ENCODE data around the gene LRRC42. TPM values are rescaled to one million over a fixed set of nuclear protein-coding genes. Genes with fewer than 3 reads are reported as not detected.
"Not testable (repeated sequence)": the region's sequence is repeated elsewhere in the genome, so short reads cannot be mapped to it uniquely, and the experiment has no call there.

LRRC42 gene
- total RNA-seq, 4 donors from 2014 or later: 11.4 to 17.8 (median 14.6) TPM

DNA sequence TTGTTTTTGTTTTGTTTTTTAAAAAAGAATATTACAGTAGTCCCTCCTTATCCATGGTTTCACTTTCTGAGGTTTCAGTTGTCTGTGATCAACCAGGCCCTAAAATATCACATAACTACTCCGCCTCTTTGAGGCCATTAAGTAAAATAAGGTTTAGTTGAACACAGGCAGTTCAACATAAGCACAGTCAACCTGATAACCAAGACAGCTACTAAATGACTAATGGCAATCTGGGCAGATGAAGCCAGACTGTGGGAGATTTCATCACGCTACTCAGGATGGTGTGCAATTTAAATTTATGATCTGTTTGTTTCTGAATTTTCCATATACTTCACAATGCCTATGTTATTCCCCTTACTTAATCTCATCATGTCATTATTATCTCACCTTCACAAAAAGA is 41.7 kb downstream of the LRRC42 start:
- Histone ChIP-seq H3K4me1 (no peaks in the 10 kb centered on the region), H3K27me3 (no peaks in the 10 kb centered on the region), H3K27ac (no peak overlapping the region), H3K36me3 (no peaks in the 10 kb centered on the region), H3K4me3 (no peak overlapping the region), H3K9me3 (no peaks in the 10 kb centered on the region)
- TF ChIP-seq POLR2A (IDR thresholded peaks at IDR 0.05) (no peak), CTCF (IDR thresholded peaks at IDR 0.05 in 4 of 5, conservative IDR thresholded peaks at IDR 0.05 in 1 of 5) (no peak)
- DNase-seq: no peak
- in situ Hi-C loops (cut with MboI; ENCODE audit: low sequenced_read_pairs in 4 of 4) (no loop called here), intact Hi-C loops (cut with DNase I; ENCODE audit: low total_unique reads) (no loop called here)
- no peak for ATAC-seq

DNA sequence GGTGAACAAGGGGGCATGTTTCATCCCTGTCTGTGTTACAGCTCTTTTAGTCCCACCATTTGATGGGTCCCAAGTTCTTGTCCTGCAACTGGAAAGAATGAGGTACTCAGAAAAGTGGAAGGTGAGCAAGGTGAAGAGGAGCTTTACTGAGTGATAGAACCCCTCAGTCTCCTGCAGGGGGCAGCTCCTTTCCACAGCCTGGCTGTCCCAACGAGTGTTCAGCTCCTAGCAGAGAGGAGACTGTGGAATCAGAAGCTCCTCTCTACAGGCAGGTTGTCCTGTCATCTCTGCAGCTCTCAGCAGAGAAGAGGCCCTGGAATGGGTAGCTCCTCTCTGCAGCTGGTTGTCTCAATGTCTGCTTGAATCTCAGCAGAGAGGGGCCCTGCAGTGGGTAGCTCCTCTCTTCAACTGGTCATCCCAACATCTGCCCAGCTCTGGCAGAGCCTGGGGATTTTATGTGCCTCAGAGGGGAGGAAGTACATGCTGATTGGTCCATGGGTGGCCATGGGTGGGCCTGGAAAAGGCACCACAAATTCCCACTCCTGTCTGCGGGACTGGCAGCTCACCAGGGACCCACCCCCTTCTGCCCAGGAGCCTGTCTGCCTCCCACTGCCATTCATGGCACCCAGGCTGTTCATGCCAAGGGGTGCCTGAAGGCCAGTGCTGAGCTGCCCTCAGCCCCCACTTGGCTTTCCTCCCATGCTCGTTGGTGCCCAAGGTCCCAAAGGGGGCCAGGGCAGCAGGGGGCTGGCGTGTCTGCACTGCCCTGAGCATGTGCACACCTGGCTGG is 46.1 kb downstream of the LRRC42 start:
- in situ Hi-C loops (cut with MboI; ENCODE audit: low sequenced_read_pairs in 4 of 4) (no loop called here), intact Hi-C loops (cut with DNase I; ENCODE audit: low total_unique reads) (no loop called here)
- no peak overlapping the region for H3K27ac ChIP-seq
- no peaks in the 10 kb centered on the region for H3K4me1 ChIP-seq
- H3K36me3 ChIP-seq: no peaks in the 10 kb centered on the region
- H3K27me3 ChIP-seq: no peaks in the 10 kb centered on the region
- TF ChIP-seq POLR2A (IDR thresholded peaks at IDR 0.05): no peak
- TF ChIP-seq CTCF (IDR thresholded peaks at IDR 0.05 in 4 of 5, conservative IDR thresholded peaks at IDR 0.05 in 1 of 5): no peak
- DNase-seq (no peak), ATAC-seq (no peak)
- H3K4me3 ChIP-seq: no peak overlapping the region
- no peaks in the 10 kb centered on the region for H3K9me3 ChIP-seq

DNA sequence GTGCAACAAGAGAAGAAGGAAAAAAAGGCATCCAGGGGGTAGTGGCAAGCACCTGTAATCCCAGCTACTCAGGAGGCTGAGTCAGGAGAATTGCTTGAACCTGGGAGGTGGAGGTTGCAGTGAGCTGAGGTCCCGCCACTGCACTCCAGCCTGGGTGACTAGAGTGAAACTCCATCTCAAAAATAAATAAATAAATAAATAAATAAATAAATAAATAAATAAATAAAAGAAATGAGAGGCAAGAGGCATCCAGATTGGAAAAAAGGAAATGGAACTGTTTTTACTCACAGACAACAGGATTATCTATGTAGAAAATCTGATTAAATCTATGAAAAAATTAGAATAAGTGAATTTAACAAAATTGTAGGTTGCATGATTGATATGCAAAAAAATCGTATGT is 48.4 kb downstream of the LRRC42 start:
- intact Hi-C loops (cut with DNase I; ENCODE audit: low total_unique reads); in situ Hi-C loops (cut with MboI; ENCODE audit: low sequenced_read_pairs in 4 of 4); DNase-seq; H3K9me3 ChIP-seq; H3K36me3 ChIP-seq; ATAC-seq; H3K27me3 ChIP-seq; H3K4me3 ChIP-seq; H3K27ac ChIP-seq; H3K4me1 ChIP-seq: not testable (repeated sequence)

DNA sequence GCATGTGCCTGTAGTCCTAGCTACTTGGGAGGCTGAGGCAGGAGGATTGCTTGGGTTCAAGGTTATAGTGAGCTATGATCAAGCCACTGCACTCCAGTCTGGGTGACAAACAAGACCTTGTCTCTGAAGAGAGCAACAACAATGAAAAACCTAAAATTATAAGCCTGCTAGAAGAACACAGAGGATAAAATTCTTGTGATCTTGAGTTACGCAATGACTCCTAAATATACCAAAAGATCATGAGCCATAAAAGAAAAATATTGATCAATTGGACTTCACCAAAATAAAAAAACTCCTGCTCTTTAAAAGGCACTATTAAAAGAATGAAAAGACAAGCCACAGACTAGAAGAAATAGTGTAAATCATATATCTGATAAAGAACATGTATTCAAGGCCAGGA is 49.5 kb downstream of the LRRC42 start:
- Histone ChIP-seq H3K9me3 (no peaks in the 10 kb centered on the region), H3K4me3 (no peak overlapping the region)

DNA sequence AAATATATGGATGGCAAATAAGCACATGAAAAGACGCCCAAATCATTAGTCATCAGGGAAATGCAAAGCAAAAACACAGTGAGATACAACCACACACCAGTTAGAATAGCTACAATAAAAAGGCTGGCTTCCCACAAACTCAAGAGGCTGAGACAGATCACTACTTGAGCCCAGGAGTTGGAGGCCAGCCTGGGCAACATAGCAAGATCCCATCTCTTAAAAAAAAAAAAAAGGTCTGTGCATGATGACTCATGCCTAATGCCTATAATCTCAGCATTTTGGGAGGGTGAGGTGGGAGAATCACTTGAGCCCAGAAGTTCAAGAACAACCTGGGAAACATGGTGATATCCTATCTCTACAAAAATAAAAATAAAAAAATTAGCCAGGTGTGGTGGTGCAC is 52.1 kb downstream of the LRRC42 start:
- no peak for TF ChIP-seq POLR2A (IDR thresholded peaks at IDR 0.05)
- TF ChIP-seq CTCF (IDR thresholded peaks at IDR 0.05 in 4 of 5, conservative IDR thresholded peaks at IDR 0.05 in 1 of 5): no peak
- Histone ChIP-seq H3K4me3 (no peak overlapping the region), H3K36me3 (no peaks in the 10 kb centered on the region), H3K27ac (no peak overlapping the region), H3K9me3 (no peaks in the 10 kb centered on the region), H3K27me3 (no peaks in the 10 kb centered on the region), H3K4me1 (no peaks in the 10 kb centered on the region)
- ATAC-seq (no peak), DNase-seq (no peak)
- in situ Hi-C loops (cut with MboI; ENCODE audit: low sequenced_read_pairs in 4 of 4) (no loop called here), intact Hi-C loops (cut with DNase I; ENCODE audit: low total_unique reads) (no loop called here)

More for the DNA sequence above, 49.5 kb downstream of the LRRC42 start:
- ATAC-seq (no peak), DNase-seq (no peak)
- TF ChIP-seq CTCF (IDR thresholded peaks at IDR 0.05 in 4 of 5, conservative IDR thresholded peaks at IDR 0.05 in 1 of 5) (no peak), POLR2A (IDR thresholded peaks at IDR 0.05) (no peak)
- no peaks in the 10 kb centered on the region for H3K36me3 ChIP-seq
- H3K27me3 ChIP-seq: no peaks in the 10 kb centered on the region
- intact Hi-C loops (cut with DNase I; ENCODE audit: low total_unique reads) (no loop called here), in situ Hi-C loops (cut with MboI; ENCODE audit: low sequenced_read_pairs in 4 of 4) (no loop called here)
- no peaks in the 10 kb centered on the region for H3K4me1 ChIP-seq
- no peak overlapping the region for H3K27ac ChIP-seq
